DMS153 (cell line): ENCODE results near the gene KRT77.

Experiments used
- DNase-seq: peaks from one replicate; lab custom pipeline; 2025; lab: John Stamatoyannopoulos, UW

KRT77 gene

GRCh38 chr12:52655251-52655650, 48.1 kb downstream of the KRT77 start:
- no peak for DNase-seq

DNA sequence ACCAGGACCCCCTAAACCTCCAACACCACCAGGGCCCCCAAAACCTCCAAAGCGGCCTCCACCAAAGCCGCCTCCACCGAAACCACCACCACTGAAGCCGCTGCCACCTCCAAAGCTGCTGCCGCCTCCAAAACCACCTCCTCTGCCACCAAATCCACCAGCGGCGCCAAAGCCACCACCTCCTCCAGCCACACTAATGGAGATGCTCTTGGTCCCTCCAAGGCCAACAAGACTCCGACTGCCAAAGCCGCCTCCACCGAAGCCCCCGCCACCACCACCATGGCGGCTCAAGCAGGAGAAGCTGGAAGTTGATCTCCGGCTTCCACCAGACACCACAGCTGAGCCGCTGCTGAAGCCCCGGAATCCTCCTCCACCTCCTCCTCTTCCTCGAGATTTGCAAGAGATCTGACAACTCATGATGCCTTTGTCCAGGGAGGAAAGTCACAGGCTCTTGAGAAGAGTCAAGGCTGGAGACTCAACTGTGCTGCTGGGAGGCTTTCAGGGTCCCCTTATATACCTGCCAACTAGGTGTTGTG, 51.5 kb downstream of the KRT77 start, which contains the start of gene KRT2:
Gene KRT2 (minus strand): TSS at position 486 of the 536 bp plus-strand sequence. CDS start 69 bp downstream, at position 417.
- no peak for DNase-seq

DNA sequence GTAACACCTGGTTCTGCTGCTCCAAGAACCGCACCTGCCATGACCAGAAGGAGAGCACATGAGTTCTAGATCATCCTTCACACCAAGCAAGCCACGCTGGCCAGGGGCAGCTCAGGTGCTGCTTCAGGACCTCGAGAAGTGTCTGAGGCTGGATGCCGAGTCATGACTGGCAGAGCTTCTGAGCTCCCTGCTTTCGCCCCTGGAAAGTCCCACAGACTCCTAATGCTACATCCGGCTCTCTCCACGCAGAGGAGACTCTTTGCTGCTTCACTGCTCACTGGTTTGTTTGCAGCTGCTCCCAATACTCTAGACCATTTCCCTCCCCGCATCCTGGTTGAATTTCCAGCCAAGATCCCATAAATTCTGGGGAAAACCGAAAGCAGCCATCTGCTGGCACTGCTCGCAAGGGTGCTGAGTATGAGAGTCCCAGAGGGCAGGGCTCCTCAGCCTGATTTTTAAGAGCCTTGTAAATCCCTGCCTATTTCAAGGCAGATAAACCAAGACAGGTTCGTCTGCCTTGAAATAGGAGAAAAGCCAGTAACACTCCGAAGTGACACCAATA, 52.7 kb downstream of the KRT77 start:
- DNase-seq, result no peak

DNA sequence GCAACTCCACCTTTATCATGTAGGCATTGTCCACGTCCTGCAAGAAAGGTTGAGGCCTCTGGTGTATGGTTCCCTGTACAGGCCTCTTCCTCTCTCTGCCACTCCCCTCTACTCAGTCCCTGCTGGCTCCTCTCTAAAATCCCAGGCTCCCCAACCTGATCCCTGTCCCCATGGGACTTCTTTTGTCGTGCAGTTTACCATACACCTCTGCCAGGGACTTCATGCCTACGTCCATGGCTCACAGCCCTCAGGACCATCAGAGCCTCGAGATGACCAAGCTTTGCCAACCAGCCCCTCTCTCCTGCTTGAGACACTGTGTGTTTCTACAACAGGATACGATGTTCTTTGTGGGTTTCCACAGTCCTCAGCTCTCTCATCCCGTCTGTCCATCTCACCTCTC, 54.3 kb downstream of the KRT77 start:
- DNase-seq, result no peak

DNA sequence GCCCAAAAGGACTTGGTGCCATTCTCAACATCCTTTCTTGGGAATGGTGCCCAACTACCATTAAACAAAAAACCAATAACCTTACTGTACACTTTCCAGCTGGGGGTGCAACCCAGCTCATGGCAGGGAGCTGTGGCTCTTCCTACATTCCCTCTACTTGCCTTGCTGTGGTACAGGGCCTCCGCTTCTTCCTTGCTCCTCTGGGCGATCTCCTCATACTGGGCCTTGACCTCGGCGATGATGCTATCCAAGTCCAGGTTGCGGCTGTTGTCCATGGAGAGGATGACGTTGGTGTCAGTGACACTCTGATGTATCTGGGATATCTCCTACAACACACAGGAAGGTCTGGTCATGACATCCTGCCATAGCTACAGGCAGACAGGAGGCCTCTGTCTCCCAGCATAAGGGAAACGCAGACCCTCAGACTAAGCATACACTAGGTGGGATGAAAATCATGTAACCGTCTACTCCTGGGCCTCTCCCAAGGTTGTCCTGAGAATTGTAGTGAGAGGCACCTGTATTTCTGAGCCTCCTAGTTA, 55.2 kb downstream of the KRT77 start:
- no peak for DNase-seq

- no peak for DNase-seq
Observed at GRCh38 chr12:52647601-52648000, 55.7 kb downstream of the KRT77 start.

- DNase-seq, result no peak
Observed at GRCh38 chr12:52646613-52647012, 56.7 kb downstream of the KRT77 start.

GRCh38 chr12:52645982-52646381, 57.3 kb downstream of the KRT77 start:
- DNase-seq, result no peak

- no peak for DNase-seq
Observed at GRCh38 chr12:52645120-52645761, 58.1 kb downstream of the KRT77 start.

DNA sequence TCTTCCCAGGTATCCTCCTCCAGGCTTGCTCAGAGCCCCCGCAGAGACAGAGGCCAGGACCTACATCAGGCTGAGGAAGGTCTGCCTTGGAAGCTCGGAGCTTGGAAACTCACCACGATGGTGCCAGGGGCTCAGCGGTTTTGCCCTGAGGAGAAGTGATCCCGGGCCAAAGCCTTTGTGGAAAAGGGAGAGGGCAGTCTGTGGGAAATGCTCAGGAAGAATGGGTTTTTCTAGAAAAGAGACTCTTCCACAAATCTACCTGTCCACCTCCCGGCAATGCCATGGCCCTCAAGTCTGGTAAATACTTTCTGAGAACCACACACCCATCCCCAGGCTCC, 59.3 kb downstream of the KRT77 start:
- no peak for DNase-seq

- DNase-seq, result no peak
Observed at GRCh38 chr12:52643233-52644077, 59.9 kb downstream of the KRT77 start.

GRCh38 chr12:52641468-52641867, 61.9 kb downstream of the KRT77 start:
- no peak for DNase-seq
